Measurements from ENCODE around the gene RAI1. TPM values are rescaled to one million over a fixed set of nuclear protein-coding genes. Genes with fewer than 3 reads are reported as not detected.
A peak's percentile ranks its signal among the peaks of the same experiment; 100 is the strongest.
"Not testable (repeated sequence)": the region's sequence is repeated elsewhere in the genome, so short reads cannot be mapped to it uniquely, and the experiment has no call there.

RAI1 gene
- total RNA-seq (2014; rRNA removed; shearing (Covaris generic)), result 7.6 and 12.7 TPM in 2 replicates

GRCh38 chr17:17681187-17681743, at the start of gene RAI1:
Gene RAI1, plus strand, starts transcription at chr17:17681458. Its CDS starts 111,491 bp downstream, at chr17:17792949.
- peak; percentile 55 to 83 for DNase-seq (ENCODE audit: low read depth in 1 of 2, low spot score in 2 of 2)
- peaks cover 30% of the 10 kb centered on the region for H3K36me3 ChIP-seq
- no peaks in the 10 kb centered on the region for H3K9me3 ChIP-seq (replicated peaks)
- H3K4me1 ChIP-seq (replicated peaks), result peaks cover 37% of the 10 kb centered on the region
- H3K4me3 ChIP-seq, result peak within 1 kb of the TSS; percentile 96
- H3K27ac ChIP-seq, result peak within 1 kb of the TSS; percentile 87
- no peaks in the 10 kb centered on the region for H3K27me3 ChIP-seq (replicated peaks)

- H3K9me3 ChIP-seq (replicated peaks); H3K36me3 ChIP-seq; DNase-seq (ENCODE audit: low read depth in 1 of 2, low spot score in 2 of 2); H3K4me3 ChIP-seq; H3K27me3 ChIP-seq (replicated peaks); H3K27ac ChIP-seq; H3K4me1 ChIP-seq (replicated peaks): not testable (repeated sequence)
These were observed 48.6 kb upstream of the RAI1 start for GRCh38 chr17:17632690-17633089.

GRCh38 chr17:17633310-17633709, 47.9 kb upstream of the RAI1 start:
- no peak for DNase-seq (ENCODE audit: low read depth in 1 of 2, low spot score in 2 of 2)
- Histone ChIP-seq H3K4me1 (replicated peaks) (no peaks in the 10 kb centered on the region), H3K9me3 (replicated peaks) (0 out of 2 replicates have a peak, but pooled peaks cover 2% of the 10 kb centered on the region), H3K27ac (no peak overlapping the region), H3K36me3 (no peaks in the 10 kb centered on the region), H3K4me3 (no peak overlapping the region), H3K27me3 (replicated peaks) (no peaks in the 10 kb centered on the region)

DNA sequence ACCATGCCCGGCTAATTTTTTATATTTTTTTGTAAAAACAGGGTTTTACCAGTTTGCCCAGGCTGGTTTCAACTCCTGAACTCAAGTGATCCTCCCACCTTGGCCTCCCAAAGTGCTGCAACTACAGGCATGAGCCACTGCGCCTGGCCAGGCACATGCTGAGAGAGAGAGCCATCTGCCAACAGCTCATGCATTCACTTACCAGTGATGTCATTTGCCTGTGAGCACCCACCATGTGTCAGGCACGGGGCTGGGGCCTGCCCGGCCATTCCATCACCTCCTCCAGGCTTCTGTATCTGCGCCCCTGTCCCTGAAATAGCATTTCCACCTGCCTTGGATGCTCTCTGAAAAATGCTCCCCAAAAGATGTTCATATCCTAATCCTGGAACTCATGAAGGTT, 46.1 kb upstream of the RAI1 start:
- Histone ChIP-seq H3K4me1 (replicated peaks) (no peaks in the 10 kb centered on the region), H3K4me3 (no peak overlapping the region), H3K27ac (no peak overlapping the region), H3K36me3 (no peaks in the 10 kb centered on the region), H3K27me3 (replicated peaks) (no peaks in the 10 kb centered on the region), H3K9me3 (replicated peaks) (peaks cover 5% of the 10 kb centered on the region; the same call in 1 of the 2 replicates)
- no peak for DNase-seq (ENCODE audit: low read depth in 1 of 2, low spot score in 2 of 2)

GRCh38 chr17:17635537-17636271, 45.6 kb upstream of the RAI1 start:
- not testable (repeated sequence) for DNase-seq (ENCODE audit: low read depth in 1 of 2, low spot score in 2 of 2); H3K27me3 ChIP-seq (replicated peaks); H3K36me3 ChIP-seq; H3K27ac ChIP-seq; H3K4me3 ChIP-seq; H3K4me1 ChIP-seq (replicated peaks); H3K9me3 ChIP-seq (replicated peaks)

GRCh38 chr17:17636272-17636885, 44.9 kb upstream of the RAI1 start:
- no peaks in the 10 kb centered on the region for H3K4me1 ChIP-seq (replicated peaks)
- no peak overlapping the region for H3K27ac ChIP-seq
- no peaks in the 10 kb centered on the region for H3K36me3 ChIP-seq
- no peak overlapping the region for H3K4me3 ChIP-seq
- H3K27me3 ChIP-seq (replicated peaks), result no peaks in the 10 kb centered on the region
- no peak for DNase-seq (ENCODE audit: low read depth in 1 of 2, low spot score in 2 of 2)
- H3K9me3 ChIP-seq (replicated peaks), result peaks cover 5% of the 10 kb centered on the region; the same call in 1 of the 2 replicates

DNA sequence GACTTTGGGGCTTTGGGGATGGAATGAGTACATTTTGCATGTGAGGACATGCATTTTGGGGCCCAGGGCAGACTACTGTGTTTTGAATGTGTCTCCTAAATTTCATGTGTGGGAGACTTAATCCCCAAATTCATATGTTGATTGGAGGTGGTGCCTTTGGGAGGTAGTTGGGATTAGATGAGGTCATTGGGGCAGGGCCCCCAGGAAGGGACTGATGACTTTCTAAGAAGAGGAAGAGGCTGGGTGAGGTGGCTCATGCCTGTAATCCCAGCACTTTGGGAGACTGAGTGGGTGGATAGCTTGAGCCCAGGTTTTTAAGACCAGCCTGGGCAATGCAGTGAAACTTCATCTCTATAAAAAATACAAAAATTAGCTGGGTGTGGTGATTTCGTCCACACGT, 42.8 kb upstream of the RAI1 start:
- Histone ChIP-seq H3K9me3 (replicated peaks) (peaks cover 3% of the 10 kb centered on the region; the same call in 1 of the 2 replicates), H3K27me3 (replicated peaks) (no peaks in the 10 kb centered on the region), H3K4me1 (replicated peaks) (no peaks in the 10 kb centered on the region), H3K27ac (no peak overlapping the region), H3K4me3 (no peak overlapping the region), H3K36me3 (no peaks in the 10 kb centered on the region)
- DNase-seq (ENCODE audit: low read depth in 1 of 2, low spot score in 2 of 2), result no peak

DNA sequence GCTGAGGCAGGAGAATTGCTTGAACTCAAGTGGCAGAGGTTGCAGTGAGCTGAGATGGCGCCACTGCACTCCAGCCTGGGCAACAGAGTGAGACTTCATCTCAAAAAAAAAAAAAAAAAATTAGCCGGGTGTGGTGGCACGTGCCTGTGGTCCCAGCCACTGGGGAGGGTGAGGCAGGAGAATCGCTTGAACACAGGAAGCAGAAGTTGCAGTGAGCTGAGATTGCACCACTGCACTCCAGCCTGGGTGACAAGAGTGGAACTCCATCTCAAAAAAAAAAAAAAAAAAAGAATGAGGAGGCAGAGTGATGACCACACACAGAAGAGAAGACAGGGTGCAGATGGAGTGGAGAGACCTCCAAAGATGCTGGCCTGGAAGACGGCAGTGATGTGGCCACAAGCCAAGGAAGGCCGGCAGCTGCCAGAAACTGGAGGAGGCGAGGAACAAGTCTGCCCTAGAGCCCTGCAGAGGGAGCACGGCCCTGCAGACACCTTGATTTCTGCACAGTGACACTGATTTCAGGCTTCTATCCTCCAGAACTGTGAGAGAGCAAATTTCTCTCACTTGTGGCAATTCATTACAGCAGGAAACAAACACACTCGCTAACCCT, 41.5 kb upstream of the RAI1 start:
- not testable (repeated sequence) for H3K36me3 ChIP-seq; H3K9me3 ChIP-seq (replicated peaks); H3K27ac ChIP-seq; DNase-seq (ENCODE audit: low read depth in 1 of 2, low spot score in 2 of 2); H3K4me1 ChIP-seq (replicated peaks); H3K27me3 ChIP-seq (replicated peaks); H3K4me3 ChIP-seq

DNA sequence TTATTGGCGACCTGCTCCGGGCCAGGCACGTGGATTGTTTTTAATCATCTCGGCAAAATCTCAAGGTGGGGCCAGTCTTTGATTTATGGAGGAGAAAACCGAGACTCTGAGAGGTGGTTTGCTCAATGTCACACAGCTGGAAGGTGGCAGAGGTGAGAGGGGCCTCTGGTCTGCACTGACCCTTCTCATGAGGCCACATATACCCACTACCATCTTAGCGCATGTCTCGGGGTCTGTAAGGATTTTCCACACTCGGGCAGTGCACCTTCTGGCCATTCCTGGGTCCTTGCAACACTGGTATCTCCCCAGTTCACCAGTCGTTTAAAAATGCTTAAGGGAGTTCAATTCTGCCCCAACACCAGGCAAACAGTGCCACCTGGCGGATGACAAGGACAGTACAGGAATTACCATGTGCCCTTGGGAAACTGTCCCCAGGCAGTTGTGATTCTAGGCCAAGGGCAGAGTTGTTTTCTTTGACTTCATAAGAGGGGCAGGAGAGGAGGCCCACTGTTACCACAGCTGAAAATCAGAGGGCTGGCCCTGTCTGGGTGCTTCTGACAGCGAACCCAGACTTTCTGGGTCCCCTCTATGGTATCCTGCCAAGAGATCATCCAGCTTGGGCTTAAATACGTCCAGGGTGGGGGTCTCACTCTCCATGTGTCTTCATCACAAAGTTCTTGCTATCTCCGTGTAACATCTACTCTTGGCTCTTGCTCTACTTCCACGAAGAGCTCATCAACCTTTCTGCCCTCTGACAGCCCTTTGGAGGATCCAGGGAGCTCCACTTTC, 39.4 kb upstream of the RAI1 start:
- Histone ChIP-seq H3K36me3 (no peaks in the 10 kb centered on the region), H3K27ac (no peak overlapping the region), H3K4me3 (no peak overlapping the region), H3K4me1 (replicated peaks) (no peaks in the 10 kb centered on the region), H3K27me3 (replicated peaks) (no peaks in the 10 kb centered on the region), H3K9me3 (replicated peaks) (peaks cover 7% of the 10 kb centered on the region; the same call in 1 of the 2 replicates)
- DNase-seq (ENCODE audit: low read depth in 1 of 2, low spot score in 2 of 2), result peak; percentile 63 to 75

DNA sequence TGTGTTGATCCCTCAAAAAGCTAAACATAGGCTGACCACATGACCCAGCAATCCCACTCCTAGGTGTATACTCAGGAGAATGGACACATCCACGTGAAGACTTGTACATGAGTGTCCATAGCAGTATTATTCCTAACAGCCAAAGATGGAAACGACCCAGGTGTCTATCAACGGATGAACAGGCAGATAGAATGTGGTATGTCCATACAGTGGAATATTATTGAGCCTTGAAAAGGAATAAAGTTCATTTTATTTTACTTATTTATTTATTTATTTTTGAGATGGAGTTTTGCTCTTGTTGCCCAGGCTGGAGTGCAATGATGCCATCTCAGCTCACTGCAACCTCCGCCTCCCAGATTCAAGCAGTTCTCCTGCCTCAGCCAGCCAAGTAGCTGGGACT, 36.1 kb upstream of the RAI1 start:
- DNase-seq (ENCODE audit: low read depth in 1 of 2, low spot score in 2 of 2); H3K9me3 ChIP-seq (replicated peaks); H3K4me3 ChIP-seq; H3K27ac ChIP-seq; H3K36me3 ChIP-seq; H3K27me3 ChIP-seq (replicated peaks): not testable (repeated sequence)
- peaks cover 13% of the 10 kb centered on the region for H3K4me1 ChIP-seq (replicated peaks)

- no peak for DNase-seq (ENCODE audit: low read depth in 1 of 2, low spot score in 2 of 2)
- no peak overlapping the region for H3K4me3 ChIP-seq
- no peak overlapping the region for H3K27ac ChIP-seq
- no peaks in the 10 kb centered on the region for H3K27me3 ChIP-seq (replicated peaks)
- H3K4me1 ChIP-seq (replicated peaks), result peaks cover 13% of the 10 kb centered on the region
- H3K36me3 ChIP-seq, result no peaks in the 10 kb centered on the region
- H3K9me3 ChIP-seq (replicated peaks), result peaks cover 6% of the 10 kb centered on the region; the same call in 1 of the 2 replicates
These were observed 35.3 kb upstream of the RAI1 start for GRCh38 chr17:17645961-17646360.

DNA sequence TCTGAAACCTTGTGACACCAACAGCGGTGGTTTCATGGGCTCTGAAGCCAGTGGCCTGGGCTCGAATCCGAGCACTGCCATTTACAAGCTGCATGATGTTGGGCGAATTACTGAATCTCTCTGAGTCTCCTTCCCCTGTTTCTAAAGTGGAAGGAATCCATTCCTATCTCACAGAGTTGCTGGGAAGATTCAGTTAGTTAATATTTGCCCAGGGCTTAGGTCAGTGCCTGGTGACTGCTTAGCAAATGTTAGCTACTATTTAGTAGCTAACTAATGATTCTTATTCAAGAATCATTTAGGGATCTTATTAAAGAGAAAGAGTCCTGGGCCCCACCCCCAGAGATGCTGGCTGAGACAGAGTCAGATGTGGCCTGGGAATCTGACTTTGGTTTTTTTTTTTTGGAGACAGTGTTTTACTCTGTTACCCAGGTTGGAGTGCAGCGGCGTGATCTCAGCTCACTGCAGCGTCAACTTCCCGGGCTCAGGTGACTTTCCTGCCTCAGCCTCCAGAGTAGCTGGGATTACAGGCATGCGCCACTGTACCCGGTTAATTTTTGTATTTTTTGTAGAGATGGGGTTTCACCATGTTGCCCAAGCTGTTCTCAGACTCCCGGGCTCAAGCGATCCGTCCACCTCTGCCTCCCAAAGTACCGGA, 33.6 kb upstream of the RAI1 start:
- no peak for DNase-seq (ENCODE audit: low read depth in 1 of 2, low spot score in 2 of 2)
- no peaks in the 10 kb centered on the region for H3K36me3 ChIP-seq
- no peak overlapping the region for H3K27ac ChIP-seq
- peaks cover 13% of the 10 kb centered on the region for H3K4me1 ChIP-seq (replicated peaks)
- H3K9me3 ChIP-seq (replicated peaks), result peaks cover 8% of the 10 kb centered on the region; the same call in 1 of the 2 replicates
- H3K4me3 ChIP-seq, result no peak overlapping the region
- H3K27me3 ChIP-seq (replicated peaks), result no peaks in the 10 kb centered on the region

- H3K27me3 ChIP-seq (replicated peaks), result no peaks in the 10 kb centered on the region
- H3K4me3 ChIP-seq, result no peak overlapping the region
- H3K27ac ChIP-seq, result peak overlapping the region; percentile 17; the same call in 1 of the 2 replicates
- H3K9me3 ChIP-seq (replicated peaks), result peaks cover 8% of the 10 kb centered on the region; the same call in 1 of the 2 replicates
- H3K4me1 ChIP-seq (replicated peaks), result peaks cover 13% of the 10 kb centered on the region
- DNase-seq (ENCODE audit: low read depth in 1 of 2, low spot score in 2 of 2), result peak; percentile 51 to 64
- no peaks in the 10 kb centered on the region for H3K36me3 ChIP-seq
These were observed 32.5 kb upstream of the RAI1 start for GRCh38 chr17:17648762-17649161.
